ENCODE measurements around the gene CDK6. TPM values are rescaled to one million over a fixed set of nuclear protein-coding genes. Genes with fewer than 3 reads are reported as not detected.

Gene CDK6
- total RNA-seq, 1 donor from 2014 or later: 7.3 TPM

- Histone ChIP-seq H3K9me3 (no peaks in the 10 kb centered on the region), H3K4me3 (no peak overlapping the region), H3K36me3 (no peaks in the 10 kb centered on the region), H3K4me1 (no peaks in the 10 kb centered on the region), H3K27ac (no peak overlapping the region), H3K27me3 (no peaks in the 10 kb centered on the region)
- TF ChIP-seq CTCF (IDR thresholded peaks at IDR 0.05): no peak
- no peak for DNase-seq (ENCODE audit: low spot score in 2 of 2)
- intact Hi-C loops (cut with DNase I): no loop called here
Observed at GRCh38 chr7:92740700-92741126, 95.7 kb downstream of the CDK6 start.

DNA sequence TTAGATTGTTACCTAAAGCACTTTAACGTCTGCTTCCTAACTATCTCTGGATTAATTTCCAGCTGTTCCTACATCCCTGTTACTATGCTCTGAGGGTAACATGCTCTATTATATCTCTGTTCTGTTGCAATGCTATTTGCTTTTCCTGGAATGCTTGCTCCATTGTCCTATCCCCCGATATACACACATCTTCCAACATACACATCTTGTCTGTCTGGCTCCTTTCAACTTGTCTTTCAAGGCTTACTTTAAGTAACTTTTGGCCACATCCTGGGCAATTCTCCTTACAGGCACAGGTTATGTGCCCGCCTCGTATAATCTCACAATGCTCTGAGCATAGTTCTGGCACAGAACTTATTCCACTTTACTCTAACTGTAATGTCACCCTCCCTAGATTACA lies 96.2 kb downstream of the CDK6 start:
- Histone ChIP-seq H3K4me3 (no peak overlapping the region), H3K36me3 (no peaks in the 10 kb centered on the region), H3K27ac (no peak overlapping the region), H3K4me1 (no peaks in the 10 kb centered on the region), H3K9me3 (no peaks in the 10 kb centered on the region), H3K27me3 (no peaks in the 10 kb centered on the region)
- no peak for DNase-seq (ENCODE audit: low spot score in 2 of 2)
- intact Hi-C loops (cut with DNase I): no loop called here
- TF ChIP-seq CTCF (IDR thresholded peaks at IDR 0.05): no peak

- Histone ChIP-seq H3K27me3 (no peaks in the 10 kb centered on the region), H3K4me1 (no peaks in the 10 kb centered on the region), H3K27ac (no peak overlapping the region), H3K4me3 (no peak overlapping the region), H3K9me3 (no peaks in the 10 kb centered on the region), H3K36me3 (no peaks in the 10 kb centered on the region)
- intact Hi-C loops (cut with DNase I): no loop called here
- no peak for DNase-seq (ENCODE audit: low spot score in 2 of 2)
- no peak for TF ChIP-seq CTCF (IDR thresholded peaks at IDR 0.05)
Observed at GRCh38 chr7:92739091-92739490, 97.3 kb downstream of the CDK6 start.

GRCh38 chr7:92737706-92738105 lies 98.7 kb downstream of the CDK6 start:
- no peaks in the 10 kb centered on the region for H3K9me3 ChIP-seq
- no peak overlapping the region for H3K27ac ChIP-seq
- intact Hi-C loops (cut with DNase I): no loop called here
- H3K4me1 ChIP-seq: no peaks in the 10 kb centered on the region
- no peaks in the 10 kb centered on the region for H3K27me3 ChIP-seq
- H3K4me3 ChIP-seq: no peak overlapping the region
- TF ChIP-seq CTCF (IDR thresholded peaks at IDR 0.05): no peak
- no peaks in the 10 kb centered on the region for H3K36me3 ChIP-seq
- DNase-seq (ENCODE audit: low spot score in 2 of 2): no peak

DNA sequence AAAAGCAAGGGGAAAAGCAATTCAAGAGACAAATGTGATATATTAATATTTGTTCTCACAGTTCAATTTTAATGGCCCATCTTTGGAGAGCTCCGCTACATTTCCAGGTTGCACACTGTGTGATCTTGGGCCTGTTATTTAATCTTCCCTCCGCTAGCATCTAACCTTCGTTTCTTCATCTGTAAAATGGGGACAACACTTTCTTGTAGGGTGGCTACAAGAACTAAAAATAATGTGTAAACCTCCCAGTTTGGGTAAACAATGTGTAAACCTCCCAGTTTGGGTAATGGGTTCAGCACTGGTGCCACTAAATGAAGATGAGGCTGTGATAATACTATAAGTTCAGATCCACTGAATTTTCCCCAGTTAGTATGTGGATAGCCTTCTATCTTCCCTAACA lies 99.5 kb downstream of the CDK6 start:
- Histone ChIP-seq H3K27ac (no peak overlapping the region), H3K36me3 (no peaks in the 10 kb centered on the region), H3K27me3 (no peaks in the 10 kb centered on the region), H3K4me3 (no peak overlapping the region), H3K4me1 (peaks cover 0 to 4% of the 10 kb centered on the region in 2 donors), H3K9me3 (no peaks in the 10 kb centered on the region)
- no peak for TF ChIP-seq CTCF (IDR thresholded peaks at IDR 0.05)
- intact Hi-C loops (cut with DNase I): no loop called here
- no peak for DNase-seq (ENCODE audit: low spot score in 2 of 2)

- H3K27ac ChIP-seq: no peak overlapping the region
- H3K4me1 ChIP-seq: peaks cover 0 to 6% of the 10 kb centered on the region in 2 donors
- H3K27me3 ChIP-seq: no peaks in the 10 kb centered on the region
- no peaks in the 10 kb centered on the region for H3K9me3 ChIP-seq
- no peak for DNase-seq (ENCODE audit: low spot score in 2 of 2)
- H3K36me3 ChIP-seq: no peaks in the 10 kb centered on the region
- no peak overlapping the region for H3K4me3 ChIP-seq
- intact Hi-C loops (cut with DNase I): no loop called here
- no peak for TF ChIP-seq CTCF (IDR thresholded peaks at IDR 0.05)
Observed at GRCh38 chr7:92735707-92736106, 100.7 kb downstream of the CDK6 start.

Data from ascending aorta (tissue), 2 donors.